HG03565 (cell line): ENCODE data around the gene VDAC1.
A peak's percentile ranks its signal among the peaks of the same experiment; 100 is the strongest.
"Not testable (repeated sequence)": the region's sequence is repeated elsewhere in the genome, so short reads cannot be mapped to it uniquely, and the experiment has no call there.

Source experiments
- ATAC-seq: cut with Tn5 transposase; IDR thresholded peaks from one replicate; pipeline ENCODE4 v1.9.1; 2021; ENCODE audit warnings: mild to moderate bottlenecking, moderate library complexity; ENCODE audit not compliant: unreplicated experiment

The VDAC1 gene

DNA sequence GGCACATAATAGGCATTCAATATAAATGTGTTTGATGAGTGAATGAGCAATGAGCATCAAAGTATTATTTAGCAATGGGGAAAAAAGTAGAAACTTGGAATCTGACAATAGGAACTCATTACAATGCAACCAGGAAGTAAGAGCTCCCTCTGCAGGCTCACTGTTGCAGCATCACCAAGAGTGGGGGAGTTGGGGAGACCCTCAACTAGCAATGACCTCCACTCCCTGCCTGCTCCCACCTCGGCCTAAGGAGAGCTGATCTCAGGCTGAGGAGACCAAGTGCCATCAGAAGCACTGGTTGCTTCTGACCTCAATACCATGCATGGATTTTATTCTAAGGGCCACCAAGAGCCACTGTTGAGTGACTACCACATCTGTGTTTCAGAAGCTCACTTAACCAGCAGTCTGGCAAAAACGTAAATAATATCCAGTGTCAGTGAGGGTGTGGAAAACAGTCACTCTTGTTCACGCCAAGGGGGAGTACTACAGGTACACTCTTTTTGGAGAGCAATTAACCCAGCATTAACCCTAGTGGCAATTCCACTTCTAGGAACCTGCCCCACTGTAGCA, 8.0 kb downstream of the VDAC1 start:
- no peak for ATAC-seq

DNA sequence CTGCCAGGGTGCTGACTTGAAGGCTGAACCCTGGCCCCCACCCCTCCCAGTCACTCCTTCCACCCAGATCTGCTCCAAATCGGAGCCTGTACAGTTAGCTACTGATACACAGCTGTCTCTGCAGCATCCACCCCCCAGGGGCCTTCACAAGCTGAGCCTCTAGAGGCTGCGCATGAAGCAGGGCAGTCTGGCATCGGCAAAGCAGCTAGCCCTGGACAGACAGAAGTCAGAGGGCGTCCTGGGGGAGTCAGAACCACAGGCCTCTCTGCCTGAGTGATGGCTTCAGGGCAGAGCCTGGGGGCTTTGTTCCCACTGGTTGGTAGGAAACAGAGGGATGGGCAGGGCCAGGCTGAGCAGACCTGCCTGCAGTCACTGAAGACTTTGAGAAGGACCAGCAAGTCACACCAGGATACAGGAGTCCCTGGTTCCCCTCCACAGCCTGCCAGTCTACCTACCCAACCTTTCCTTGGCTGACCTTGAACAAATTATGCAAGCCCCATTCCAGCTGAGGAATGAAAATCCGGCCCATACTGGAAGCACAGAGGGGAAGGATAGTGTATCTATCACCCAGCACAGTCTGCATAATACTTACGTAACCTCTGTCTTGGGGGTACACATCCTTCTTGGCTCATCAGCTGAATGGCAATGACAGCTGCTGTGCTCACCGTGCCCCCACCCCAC, 8.8 kb downstream of the VDAC1 start:
- ATAC-seq = no peak

DNA sequence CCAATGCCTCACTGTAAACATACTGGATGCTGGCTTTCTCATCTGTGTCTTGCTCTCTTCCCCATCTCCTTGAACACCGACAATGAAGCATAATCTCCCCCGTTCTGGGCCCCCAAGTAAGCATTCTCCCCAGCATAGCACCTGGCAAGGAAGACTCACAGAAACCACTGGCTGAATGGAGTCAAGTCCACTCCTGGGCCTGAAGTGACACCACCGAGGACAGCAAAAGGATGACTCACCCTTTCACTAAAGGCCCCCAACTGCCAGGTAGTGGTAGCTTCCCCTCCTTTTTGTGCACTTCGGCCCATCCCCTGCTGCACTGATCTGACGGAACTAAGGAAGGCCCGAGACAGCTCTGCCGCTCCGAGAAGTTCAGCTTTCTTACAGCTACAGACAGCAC, 9.4 kb downstream of the VDAC1 start:
- no peak for ATAC-seq

DNA sequence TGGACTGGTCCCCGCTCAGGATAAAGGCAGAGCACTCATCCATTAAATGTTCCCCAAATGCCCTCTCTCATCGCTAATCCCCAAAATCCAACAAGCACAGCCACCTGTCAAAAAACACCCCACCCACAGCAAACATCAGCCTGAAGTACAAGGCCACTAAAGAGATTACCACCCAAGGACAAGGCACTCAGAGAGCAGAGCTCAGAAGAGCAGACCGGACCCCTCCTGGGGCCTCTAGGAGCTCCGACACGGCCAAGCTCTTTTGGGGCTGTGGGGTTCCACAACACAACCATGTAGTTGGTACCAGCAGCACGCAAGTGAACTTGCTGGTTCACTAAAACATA, 9.8 kb downstream of the VDAC1 start:
- no peak for ATAC-seq

DNA sequence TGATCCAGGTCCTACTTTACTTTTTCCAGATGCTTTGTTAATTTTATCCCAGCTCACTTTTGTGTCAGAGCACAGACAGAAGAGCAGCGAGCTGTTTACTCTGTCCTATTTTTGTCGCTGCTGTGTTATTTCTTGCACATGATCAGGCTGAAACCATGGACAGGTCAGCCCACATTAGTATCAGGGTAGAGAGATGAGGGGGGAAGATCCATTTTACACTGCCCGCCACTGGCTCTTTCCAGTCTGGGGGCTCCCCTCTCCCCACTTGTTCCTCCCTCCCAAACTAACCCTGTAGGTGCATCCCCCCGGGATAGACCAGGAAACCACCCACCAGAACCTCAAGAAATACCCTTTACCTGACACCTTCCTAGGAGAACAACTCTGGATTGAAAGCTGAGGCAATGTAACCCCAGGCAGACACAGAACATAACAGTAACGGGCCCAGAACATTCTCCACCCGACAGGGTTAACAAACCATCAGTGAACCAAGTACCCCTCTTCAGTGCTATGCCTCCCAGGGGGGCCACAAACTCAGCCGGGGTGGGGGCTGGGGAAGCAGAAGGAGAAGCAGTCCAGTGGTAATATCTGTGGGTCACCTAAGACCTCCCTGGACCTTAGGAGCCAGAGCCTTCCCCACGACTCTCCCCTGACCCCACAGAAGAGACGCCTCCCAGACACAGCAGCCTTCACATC, 10.3 kb downstream of the VDAC1 start:
- no peak for ATAC-seq

DNA sequence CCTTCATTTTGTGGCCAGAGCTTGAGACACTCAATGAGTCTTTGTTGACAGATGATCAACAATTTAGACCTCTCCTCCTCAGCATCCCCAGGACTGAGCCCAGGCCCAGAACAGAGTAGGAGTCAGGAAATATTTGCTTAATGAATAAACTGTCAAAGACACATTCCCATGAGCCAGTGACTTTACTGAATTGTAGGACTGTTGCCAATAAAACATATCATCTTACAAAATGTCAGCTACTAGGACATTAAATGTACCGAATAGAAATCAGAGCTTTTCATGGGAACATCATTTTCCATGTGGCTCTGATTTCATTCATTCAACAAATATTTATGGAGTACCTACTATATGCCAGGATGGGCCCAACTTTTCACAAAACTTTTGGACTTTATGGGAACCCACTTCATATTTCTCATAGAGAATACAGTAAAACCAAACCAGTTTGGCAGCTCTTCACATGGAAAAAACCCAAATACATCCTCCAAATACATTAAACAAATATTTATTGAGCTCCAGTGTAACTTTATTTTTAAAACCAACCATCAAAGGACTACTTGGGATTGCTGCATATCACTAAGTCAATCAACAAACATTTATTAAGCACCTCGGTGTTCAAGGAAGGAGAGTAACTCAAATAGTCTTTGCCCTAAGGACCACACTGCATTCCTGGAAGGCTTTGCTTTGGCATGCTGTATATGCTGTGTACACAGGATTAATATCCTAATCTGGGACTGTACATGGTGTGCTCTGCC, 11.4 kb downstream of the VDAC1 start:
- no peak for ATAC-seq

DNA sequence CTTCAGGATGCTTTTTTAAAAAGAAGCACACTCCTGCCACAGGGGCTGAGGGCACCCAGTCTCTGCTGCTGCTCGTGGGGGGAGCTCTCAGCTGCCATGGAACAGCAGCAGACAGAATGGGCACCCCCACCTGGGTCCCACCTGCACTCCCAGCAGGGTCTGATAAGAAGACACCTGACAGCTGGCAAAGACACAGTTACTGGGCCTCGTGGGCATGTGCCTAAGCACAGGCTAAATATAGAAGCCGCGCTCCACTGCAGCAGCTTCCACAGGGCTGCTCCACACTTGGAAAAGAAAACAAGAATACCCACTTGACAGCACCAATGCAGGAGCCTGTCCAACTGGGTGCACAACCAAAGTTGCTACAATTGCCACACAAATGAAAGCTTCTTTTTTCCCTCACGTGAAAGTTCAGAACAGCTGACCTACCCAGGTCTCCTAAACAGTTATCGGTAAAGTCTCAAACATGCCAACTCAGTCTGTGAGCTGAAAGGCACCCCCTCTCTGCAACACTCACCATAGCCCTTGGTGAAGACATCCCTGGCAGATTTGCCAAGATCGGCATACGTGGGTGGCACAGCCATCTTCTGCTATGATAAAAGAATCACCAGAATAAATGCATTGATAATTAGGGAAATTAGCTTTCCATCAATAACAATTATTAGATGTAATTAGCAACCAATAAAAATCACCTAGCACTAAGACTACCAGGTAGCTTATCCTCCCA, 12.2 kb downstream of the VDAC1 start:
- ATAC-seq = no peak

DNA sequence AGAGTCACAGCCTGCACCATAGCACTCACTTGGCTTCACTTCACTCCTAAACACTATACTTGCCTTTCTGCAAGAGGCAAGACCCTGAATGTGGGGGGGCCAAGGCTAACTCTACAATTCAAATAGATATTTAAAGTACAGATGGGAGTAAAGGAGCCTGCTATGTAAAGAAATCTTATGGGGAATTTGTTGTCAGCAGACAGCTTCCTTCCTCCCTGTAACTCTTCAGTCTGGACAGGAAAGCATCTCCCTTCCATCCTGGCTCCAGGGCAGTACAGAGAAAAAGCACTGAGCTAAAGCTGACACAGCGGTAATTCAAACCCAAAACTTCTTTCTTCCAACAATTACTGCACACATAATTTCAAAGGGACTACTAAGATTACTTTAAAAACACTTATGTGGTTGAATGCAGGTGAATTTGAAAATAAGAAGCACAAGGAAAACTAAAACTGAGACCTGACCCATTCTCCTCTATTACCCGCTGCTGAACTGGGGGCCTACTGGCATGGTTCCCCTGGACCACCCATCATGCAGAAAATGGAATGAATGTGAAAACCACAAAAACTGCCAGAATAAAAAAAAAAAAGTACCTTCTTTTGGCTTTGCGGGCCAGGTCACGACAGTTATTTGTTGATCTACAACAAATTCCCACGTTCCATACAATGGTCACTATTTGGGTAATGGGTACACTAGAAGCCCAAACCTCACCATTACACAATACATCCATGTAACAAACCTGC, 13.4 kb downstream of the VDAC1 start:
- ATAC-seq = no peak

DNA sequence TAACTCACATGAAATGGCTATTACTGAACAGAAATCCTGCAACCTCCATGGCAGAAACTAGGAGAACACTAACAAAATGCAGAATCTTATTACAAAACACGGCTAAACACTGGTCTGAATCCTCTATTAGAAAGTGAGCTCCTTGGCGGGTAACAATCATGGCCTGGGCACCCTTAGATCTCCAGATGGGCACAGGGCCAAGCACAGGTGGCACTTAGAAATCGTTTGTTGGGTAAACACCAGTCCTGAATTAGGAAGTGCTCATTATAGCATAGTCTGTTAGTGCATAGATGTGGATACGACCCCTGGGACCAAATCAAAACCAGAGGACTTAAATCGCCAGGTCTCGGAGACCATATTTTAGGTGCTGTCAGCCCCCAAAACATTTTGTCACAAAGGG, 14.4 kb downstream of the VDAC1 start:
- no peak for ATAC-seq

DNA sequence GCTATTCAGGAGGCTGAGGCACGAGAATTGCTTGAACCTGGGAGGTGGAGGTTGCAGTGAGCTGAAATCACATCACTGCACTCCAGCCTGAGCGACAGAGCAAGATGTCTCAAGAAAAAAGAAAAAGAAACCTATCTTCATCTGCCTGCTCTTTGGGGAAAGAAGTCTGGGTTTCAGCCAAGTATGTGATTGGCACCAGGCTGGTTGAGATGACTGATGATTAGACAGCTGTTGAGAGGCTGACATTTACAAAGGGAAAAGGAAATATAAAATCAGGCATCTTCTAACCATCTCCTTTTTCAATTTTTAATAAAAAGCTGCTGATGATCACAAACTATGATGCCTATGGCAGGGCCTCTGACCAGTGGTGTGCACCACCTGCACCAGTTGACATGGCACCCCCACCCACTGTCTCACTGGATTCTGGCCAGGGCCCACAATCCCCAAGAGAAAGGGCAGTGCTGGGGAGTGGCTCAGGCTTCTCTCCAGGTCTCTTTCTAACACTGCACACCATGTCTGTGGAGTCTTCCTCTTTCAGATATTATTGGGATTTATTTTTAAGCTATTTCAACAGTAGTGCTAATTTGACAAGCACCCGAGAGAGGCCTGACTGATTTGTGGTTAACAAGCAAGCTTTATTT, 19.1 kb downstream of the VDAC1 start:
- no peak for ATAC-seq

DNA sequence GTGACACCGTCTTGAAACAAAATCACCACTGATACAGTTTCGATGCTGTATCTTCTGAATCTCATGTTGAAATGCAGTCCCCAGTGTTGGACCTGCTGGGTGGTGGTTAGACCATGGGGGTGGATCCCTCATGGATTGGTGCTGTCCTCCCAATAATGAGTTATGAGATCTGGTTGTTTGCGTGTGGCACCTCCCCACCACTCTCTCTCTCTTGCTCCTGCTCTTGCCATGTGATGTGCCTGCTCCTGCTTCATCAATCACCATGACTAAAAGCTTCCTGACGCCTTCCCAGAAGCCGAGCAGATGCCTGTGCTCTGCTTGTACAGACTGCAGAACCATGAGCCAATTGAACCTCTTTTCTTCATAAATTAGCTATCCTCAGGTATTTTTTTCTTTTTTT, 21.1 kb downstream of the VDAC1 start:
- ATAC-seq = no peak

DNA sequence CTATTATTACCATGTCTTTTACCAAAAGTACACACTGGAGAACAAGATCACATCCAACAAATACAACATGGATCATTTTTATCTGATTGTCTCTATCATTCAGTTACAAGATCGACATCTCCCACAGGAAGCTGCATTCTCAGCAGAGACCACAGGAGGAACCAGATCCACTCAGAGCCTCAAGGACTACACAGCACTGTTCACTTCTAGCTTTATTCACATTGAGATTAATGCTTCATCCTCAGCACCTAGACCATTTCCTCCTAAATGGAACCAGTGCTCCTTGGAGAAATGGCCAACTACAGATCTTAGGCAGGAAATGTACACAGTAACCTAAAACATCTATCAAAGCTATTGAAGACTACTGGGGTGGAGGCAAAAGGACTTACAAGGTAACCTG, 23.1 kb downstream of the VDAC1 start:
- no peak for ATAC-seq

DNA sequence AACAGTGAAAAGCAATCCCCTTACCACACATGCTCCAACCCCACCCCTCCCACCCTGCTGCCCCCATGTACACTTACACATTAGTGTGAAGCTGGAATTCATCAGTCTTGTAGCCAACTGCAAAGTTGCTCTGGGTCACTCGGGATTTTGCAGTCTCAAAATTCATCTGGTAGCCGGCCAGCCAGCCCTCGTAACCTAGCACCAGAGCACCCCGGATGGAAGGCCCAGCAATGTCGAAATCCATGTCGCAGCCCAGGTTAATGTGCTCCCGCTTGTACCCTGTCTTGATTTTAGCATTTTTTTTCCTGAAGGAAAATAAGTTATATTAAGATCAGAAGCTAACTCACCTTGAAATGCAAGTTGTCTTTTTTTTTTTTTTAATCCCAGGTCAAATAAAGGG, 24.1 kb downstream of the VDAC1 start:
- no peak for ATAC-seq

DNA sequence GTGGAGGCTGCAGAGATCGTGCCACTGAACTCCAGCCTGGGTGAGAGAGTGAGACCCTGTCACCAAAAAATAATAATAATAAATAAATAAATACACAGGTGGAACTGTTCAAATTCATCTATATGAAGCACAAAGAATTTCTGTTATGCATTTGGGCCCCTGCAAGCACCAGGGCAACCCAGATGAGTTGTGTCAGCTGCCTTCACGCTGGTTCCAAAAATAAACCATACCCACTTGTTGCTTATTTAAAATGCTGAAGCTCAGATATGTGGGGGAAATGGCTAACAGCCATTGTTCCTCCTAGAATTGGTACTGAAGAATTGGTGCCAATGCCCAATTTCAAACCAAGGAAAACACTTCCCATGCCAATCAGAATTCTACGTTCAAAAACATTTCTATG, 25.8 kb downstream of the VDAC1 start:
- ATAC-seq = no peak

DNA sequence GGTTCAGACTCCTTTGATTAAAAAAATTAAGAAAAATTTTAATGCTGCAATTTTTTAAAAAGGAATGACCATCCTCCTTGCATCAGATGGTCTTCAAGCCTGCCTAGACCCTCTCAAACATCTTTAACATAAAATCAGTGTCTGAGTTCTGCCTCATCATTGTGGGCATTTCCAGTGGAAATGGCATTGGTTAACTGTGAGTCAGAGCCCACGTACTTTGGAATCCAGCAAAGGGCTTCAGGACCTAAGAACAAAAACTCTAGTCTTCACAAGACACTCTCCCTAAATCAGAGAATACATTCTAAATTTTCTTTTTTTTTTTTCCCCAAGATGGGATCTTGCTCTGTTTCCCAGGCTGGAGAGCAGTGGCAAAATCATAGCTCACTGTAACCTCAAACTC, 26.9 kb downstream of the VDAC1 start:
- no peak for ATAC-seq

DNA sequence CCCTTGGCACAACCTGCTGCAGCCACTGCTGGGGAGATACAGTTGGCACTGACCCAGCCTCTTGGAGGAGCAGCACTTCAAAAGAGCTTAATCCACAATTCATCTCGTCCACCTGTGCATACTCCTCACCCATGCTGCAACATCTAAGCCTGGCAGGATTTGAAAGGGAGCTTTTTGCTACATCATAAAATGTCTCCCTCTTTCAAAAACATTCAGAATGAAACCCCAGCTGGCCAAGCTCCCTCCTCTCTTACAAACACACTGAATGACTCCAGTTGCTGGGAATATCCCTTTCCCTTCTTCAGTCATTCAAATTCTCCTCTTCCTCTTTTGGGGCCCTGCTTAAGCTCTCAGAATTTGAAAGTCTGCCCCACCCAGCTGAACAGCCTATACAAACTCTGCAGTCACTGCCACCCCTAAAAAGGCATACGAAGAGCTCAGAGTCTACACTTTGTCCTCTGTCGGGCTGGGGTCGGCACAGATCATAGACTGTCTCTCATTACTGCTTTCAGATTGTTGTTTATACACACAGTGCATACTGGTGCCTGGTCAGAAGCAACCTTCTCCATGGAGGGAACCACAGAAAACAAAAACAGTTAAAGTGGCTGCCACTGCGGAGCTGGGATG, 27.5 kb downstream of the VDAC1 start:
- ATAC-seq = peak; percentile 50

DNA sequence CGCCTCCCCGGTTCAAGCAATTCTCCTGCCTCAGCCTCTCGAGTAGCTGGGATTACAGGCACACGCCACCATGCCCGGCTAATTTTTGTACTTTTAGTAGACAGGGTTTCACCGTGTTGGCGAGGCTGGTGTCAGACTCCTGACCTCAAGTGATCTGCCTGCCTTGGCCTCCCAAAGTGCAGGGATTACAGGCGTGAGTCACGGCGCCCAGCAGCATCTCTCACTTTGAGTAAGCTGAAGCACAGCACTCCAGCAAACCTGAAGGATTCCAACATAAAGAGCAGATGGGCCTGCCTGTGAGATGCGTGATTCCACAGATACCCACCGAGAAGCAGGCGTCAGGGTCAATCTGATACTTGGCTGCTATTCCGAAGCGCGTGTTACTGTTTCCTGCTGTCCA, 29.2 kb downstream of the VDAC1 start:
- not testable (repeated sequence) for ATAC-seq

DNA sequence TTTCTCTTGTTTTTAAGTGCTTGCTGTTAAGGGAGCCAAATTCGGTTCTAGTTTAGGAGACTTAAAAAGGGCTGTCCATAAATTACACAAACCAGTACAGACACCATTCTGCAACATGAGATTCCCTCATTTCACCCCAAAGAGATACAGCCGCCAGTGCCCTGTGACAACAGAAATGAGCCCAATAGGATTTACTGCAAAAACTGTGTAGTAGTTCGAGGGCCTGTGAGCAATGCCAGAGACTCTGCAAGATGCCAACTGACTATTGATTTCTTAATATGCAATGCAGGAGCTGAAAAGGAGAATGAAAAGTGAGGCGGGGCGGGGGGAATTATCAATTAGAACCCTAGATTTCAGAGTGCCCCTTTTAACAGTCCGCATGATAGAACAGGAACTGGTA, 30.6 kb downstream of the VDAC1 start:
- ATAC-seq = no peak

DNA sequence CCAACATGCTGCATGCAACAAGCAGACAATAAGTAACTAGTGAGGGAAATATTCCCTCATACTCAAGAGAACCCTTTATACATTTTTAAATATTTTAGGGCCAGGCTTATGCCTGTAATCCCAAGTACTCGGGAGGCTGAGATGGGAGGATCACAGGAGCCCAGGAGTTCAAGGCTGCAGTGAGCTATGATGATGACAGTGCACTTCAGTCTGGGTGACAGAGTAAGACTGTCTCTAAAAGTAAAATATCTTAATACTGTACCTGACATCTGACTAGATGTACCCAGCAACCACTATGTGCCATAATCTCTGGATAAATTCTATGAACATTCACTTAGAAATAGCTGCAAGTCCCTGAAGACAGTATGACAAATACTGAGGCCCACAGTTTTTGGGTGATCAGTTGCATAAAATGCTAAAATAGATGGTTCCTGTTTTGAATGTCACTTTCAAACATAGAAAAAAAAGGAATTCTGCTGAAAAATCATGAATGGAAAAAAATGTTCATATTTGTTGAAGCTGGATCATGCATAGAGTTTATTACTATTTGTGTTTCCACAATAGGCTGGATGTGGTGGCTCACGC, 34.4 kb downstream of the VDAC1 start:
- ATAC-seq = no peak
